K562 (cell line): ENCODE results near the gene FAM110D. TPM values are rescaled to one million over a fixed set of nuclear protein-coding genes. Genes with fewer than 3 reads are reported as not detected.

Source experiments
- ADNP ChIP-seq: fragments of 200-800 bp; sonication (Bioruptor generic); IDR thresholded peaks from 2 replicates; pipeline ENCODE4 v1.6.1; 2016; ENCODE audit warnings: missing genetic modification characterization, missing compliant biosample characterization
- CREB1 ChIP-seq, 2 experiments: sonication (generic) in 1 of 2; formaldehyde crosslinking in 1 of 2; IDR thresholded peaks; 2 replicates each; pipeline versions ENCODE4 v1.6.1 to v1.8.0; 2012 to 2022; ENCODE audit warnings: inconsistent platforms in 1 of 2, mild to moderate bottlenecking in 1 of 2, missing genetic modification reagents in 1 of 2, moderate library complexity in 1 of 2
- EWSR1 ChIP-seq: fragments of 450-650 bp; IDR thresholded peaks from 2 replicates; pipeline ENCODE4 v1.6.1; 2018; ENCODE audit warnings: borderline replicate concordance, mild to moderate bottlenecking, low read depth, moderate library complexity; ENCODE audit not compliant: partially characterized antibody
- GTF3C2 ChIP-seq: IDR thresholded peaks from 3 replicates; pipeline ENCODE4 v1.6.1; 2011; ENCODE audit warnings: borderline replicate concordance, mild to moderate bottlenecking, moderate library complexity; ENCODE audit not compliant: insufficient read length; ENCODE audit errors: extremely low read depth
- HES1 ChIP-seq: fragments of 450-650 bp; IDR thresholded peaks from 2 replicates; pipeline ENCODE4 v1.6.1; 2016; ENCODE audit warnings: low read depth, mild to moderate bottlenecking, moderate library complexity
- KLF16 ChIP-seq: IDR thresholded peaks from 2 replicates; pipeline ENCODE4 v1.6.1; 2016; ENCODE audit warnings: antibody characterized with exemption
- MCM7 ChIP-seq, 2 experiments: fragments of 450-650 bp; IDR thresholded peaks; 2 replicates each; pipeline ENCODE4 v1.6.1; 2016 to 2018
- RNF2 ChIP-seq: sonication (generic); IDR thresholded peaks from 2 replicates; pipeline ENCODE4 v1.6.1; 2016
- SIN3B ChIP-seq: fragments of 450-650 bp; IDR thresholded peaks from 2 replicates; pipeline ENCODE4 v1.6.1; 2017; ENCODE audit warnings: low read depth, mild to moderate bottlenecking, moderate library complexity
- TARDBP ChIP-seq: fragments of 450-650 bp; IDR thresholded peaks from 2 replicates; pipeline ENCODE4 v1.6.1; 2016
- ZFPM2 ChIP-seq: fragments of 250-450 bp; sonication (Bioruptor Pico); IDR thresholded peaks from 2 replicates; pipeline ENCODE4 v1.5.1; 2022; ENCODE audit warnings: mild to moderate bottlenecking
- ZNF354B ChIP-seq: fragments of 250-450 bp; sonication (Bioruptor Pico); IDR thresholded peaks from 2 replicates; pipeline ENCODE4 v1.4.0; 2020
- ZNF431 ChIP-seq: sonication (generic); formaldehyde crosslinking; IDR thresholded peaks from 2 replicates; pipeline ENCODE4 v1.8.0; 2022; ENCODE audit warnings: mild to moderate bottlenecking, missing genetic modification reagents
- ZNF668 ChIP-seq: fragments of 250-450 bp; sonication (Bioruptor Pico); IDR thresholded peaks from 2 replicates; pipeline ENCODE4 v1.8.0; 2022; ENCODE audit warnings: mild to moderate bottlenecking, inconsistent platforms
- polyA plus RNA-seq, 8 experiments: library from polyadenylated mRNA; depleted of rRNA in 4 of 8; stranded (reverse) in 5 of 8; unstranded in 3 of 8; fragments of >200 nt; fragmentation: Nextera tagmentation in 2 of 8; fragmentation: Illumina TruSeq in 1 of 8; extraction: Ambion mirVana in 2 of 8; extraction: Trizol in 1 of 8; gene quantifications; 2 replicates each; pipeline versions ENCODE4 v1.2.1 to v1.2.3, GENCODE V29; 2011 to 2014; ENCODE audit warnings: inconsistent platforms in 1 of 8, missing spikeins in 1 of 8
- total RNA-seq, 7 experiments: library from RNA; depleted of rRNA in 6 of 7; stranded (reverse); fragments of >200 nt in 6 of 7; fragmentation: Illumina TruSeq in 2 of 7; extraction: Trizol in 2 of 7; gene quantifications; 2 replicates each; pipeline versions ENCODE4 v1.2.1 to v1.2.3, GENCODE V29; 2011 to 2021; ENCODE audit warnings: low replicate concordance in 1 of 7
- TF ChIP-seq, protein P1 (sequence below), 2 experiments: fragments of 450-650 bp in 1 of 2; sonication (generic) in 1 of 2; formaldehyde crosslinking in 1 of 2; IDR thresholded peaks; 2 replicates each; pipeline versions ENCODE4 v1.7.1 to v1.9.0; 2016 to 2022; ENCODE audit warnings: inconsistent platforms in 1 of 2, mild to moderate bottlenecking in 1 of 2, missing genetic modification reagents in 1 of 2

The FAM110D gene
- total and polyA plus RNA-seq, 9 of the 15 experiments (the other 6 are each of a cell fraction or from before 2014, with no cell fraction given), result 0.04 to 1.1 (median 0.33) TPM

DNA sequence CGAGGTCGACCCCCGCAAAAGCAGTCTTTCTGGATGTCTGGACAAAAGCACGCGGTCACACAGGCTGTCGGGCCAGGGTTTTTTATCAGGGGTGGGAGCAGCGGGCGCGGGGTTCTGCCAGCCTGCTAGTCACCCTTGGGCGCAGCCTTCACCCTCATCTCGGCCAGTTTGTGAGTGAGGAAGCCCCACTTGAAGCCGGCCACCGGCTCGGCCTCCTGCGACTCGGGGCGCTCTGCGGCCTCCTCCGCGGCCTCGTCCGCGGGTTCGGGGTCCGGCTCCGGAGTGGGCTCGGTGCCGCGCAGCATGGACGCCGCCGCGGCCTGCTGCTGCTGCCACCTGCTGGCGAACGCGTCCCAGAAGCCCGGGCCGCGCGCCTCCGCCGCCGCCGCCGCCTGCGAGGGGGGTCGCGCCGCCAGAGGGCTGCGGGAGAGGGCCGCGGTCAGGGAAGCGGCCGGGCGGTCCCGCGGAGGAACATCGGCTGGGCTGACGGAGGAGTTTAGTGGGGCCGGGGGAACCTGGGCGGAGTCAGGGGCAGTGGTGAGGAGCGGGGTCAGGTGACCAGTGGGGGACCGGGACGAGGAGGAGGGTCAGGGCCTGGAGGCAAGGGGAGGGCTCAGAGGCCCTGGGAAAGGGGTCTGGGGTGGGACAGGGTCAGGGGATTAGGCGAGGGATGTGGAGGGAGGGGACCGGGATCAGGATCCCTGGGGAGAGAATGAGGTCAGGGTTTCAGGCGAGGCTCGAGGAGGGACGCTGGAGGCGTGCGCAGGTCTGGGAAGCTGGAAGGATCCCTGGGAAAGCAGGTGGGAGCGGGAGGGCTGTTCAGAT lies 5.4 kb downstream of the FAM110D start (continued):
- TF ChIP-seq, protein P1, sequence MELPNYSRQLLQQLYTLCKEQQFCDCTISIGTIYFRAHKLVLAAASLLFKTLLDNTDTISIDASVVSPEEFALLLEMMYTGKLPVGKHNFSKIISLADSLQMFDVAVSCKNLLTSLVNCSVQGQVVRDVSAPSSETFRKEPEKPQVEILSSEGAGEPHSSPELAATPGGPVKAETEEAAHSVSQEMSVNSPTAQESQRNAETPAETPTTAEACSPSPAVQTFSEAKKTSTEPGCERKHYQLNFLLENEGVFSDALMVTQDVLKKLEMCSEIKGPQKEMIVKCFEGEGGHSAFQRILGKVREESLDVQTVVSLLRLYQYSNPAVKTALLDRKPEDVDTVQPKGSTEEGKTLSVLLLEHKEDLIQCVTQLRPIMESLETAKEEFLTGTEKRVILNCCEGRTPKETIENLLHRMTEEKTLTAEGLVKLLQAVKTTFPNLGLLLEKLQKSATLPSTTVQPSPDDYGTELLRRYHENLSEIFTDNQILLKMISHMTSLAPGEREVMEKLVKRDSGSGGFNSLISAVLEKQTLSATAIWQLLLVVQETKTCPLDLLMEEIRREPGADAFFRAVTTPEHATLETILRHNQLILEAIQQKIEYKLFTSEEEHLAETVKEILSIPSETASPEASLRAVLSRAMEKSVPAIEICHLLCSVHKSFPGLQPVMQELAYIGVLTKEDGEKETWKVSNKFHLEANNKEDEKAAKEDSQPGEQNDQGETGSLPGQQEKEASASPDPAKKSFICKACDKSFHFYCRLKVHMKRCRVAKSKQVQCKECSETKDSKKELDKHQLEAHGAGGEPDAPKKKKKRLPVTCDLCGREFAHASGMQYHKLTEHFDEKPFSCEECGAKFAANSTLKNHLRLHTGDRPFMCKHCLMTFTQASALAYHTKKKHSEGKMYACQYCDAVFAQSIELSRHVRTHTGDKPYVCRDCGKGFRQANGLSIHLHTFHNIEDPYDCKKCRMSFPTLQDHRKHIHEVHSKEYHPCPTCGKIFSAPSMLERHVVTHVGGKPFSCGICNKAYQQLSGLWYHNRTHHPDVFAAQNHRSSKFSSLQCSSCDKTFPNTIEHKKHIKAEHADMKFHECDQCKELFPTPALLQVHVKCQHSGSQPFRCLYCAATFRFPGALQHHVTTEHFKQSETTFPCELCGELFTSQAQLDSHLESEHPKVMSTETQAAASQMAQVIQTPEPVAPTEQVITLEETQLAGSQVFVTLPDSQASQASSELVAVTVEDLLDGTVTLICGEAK (IDR thresholded peaks at IDR 0.05), result no peak
- TF ChIP-seq, protein P1 (CRISPR knock-in tag; IDR thresholded peaks at IDR 0.05), result no peak
- TF ChIP-seq EWSR1 (no peak), MCM7 (IDR thresholded peaks at IDR 0.05) (no peak), ADNP (tag) (peak; percentile 76), ZNF431 (CRISPR knock-in tag) (no peak), KLF16 (no peak), ZNF668 (CRISPR knock-in tag) (peak; percentile 66; the same call in 1 of the 2 replicates), RNF2 (no peak), SIN3B (peak; percentile 49; the same call in 1 of the 2 replicates), HES1 (no peak), TARDBP (peak; percentile 77; the same call in 1 of the 2 replicates), GTF3C2 (peak; percentile 19), ZFPM2 (CRISPR knock-in tag) (0 out of 2 replicates have a peak, but pooled peaks have one; percentile 37), CREB1 (IDR thresholded peaks at IDR 0.05) (0 out of 2 replicates have a peak, but pooled peaks have one; percentile 12), CREB1 (CRISPR knock-in tag; IDR thresholded peaks at IDR 0.05) (peak; percentile 19; the same call in 1 of the 2 replicates), ZNF354B (CRISPR knock-in tag) (no peak)
